Measurements from ENCODE around the gene VGLL4. TPM values are rescaled to one million over a fixed set of nuclear protein-coding genes. Genes with fewer than 3 reads are reported as not detected.

Gene VGLL4
- total and polyA plus RNA-seq, 2 donors (not counting 1 experiment from before 2014, with no cell fraction given): 25.8 to 29.0 TPM

GRCh38 chr3:11631820-11632219 lies 11.9 kb downstream of the VGLL4 start:
- intact Hi-C loops (cut with micrococcal nuclease): no loop called here
- peaks cover 0 to 5% of the 10 kb centered on the region in 2 donors for H3K4me1 ChIP-seq (ENCODE audit: control insufficient read depth in 2 of 2, insufficient read depth in 2 of 2, low read length in 2 of 2)
- H3K9me3 Mint-ChIP-seq (ENCODE audit: insufficient read depth): no peaks in the 10 kb centered on the region
- TF ChIP-seq EZH2 (IDR thresholded peaks at IDR 0.05; ENCODE audit: borderline replicate concordance, insufficient read depth, low read depth, low read length, poor library complexity, severe bottlenecking) (no peak), CTCF (IDR thresholded peaks at IDR 0.05) (no peak)
- no peak overlapping the region for H3K4me3 ChIP-seq (ENCODE audit: control extremely low read depth in 1 of 5, extremely low read depth in 1 of 5, insufficient read depth in 1 of 5, low read depth in 2 of 5, low read length in 4 of 5)
- no peak overlapping the region for H2AFZ ChIP-seq (ENCODE audit: insufficient read depth, low read depth, low read length, poor library complexity, severe bottlenecking)
- peaks cover 0 to 1% of the 10 kb centered on the region in 2 experiments for H3K36me3 ChIP-seq (replicated peaks in 1 of 2; ENCODE audit: control extremely low read depth in 1 of 2, control insufficient read depth in 1 of 2, extremely low read depth in 1 of 2, insufficient read depth in 2 of 2, low read length in 1 of 2)
- no peak overlapping the region for H3K9ac ChIP-seq (ENCODE audit: low read length)
- CTCF ChIA-PET: interaction anchor here (1.2 to 1.3 kb wide), 3 partner anchors 9 to 20 kb away, joined by 3 read pairs; no protein-coding TSS in a partner anchor
- H3K27ac Mint-ChIP-seq: no peak overlapping the region
- H3K4me1 Mint-ChIP-seq: peaks cover 38% of the 10 kb centered on the region
- H3K27ac ChIP-seq (ENCODE audit: low read length in 2 of 2): no peak overlapping the region
- POLR2A ChIA-PET: no interaction called here
- 91% methylated on average over 7 of the region's 9 CpGs for WGBS (ENCODE audit: insufficient coverage)
- H3K4me3 Mint-ChIP-seq: no peak overlapping the region
- H3K27me3 ChIP-seq (replicated peaks in 1 of 4; ENCODE audit: control extremely low read depth in 1 of 4, control insufficient read depth in 3 of 4, insufficient read depth in 4 of 4, low read length in 3 of 4): no peaks in the 10 kb centered on the region
- peaks cover 41% of the 10 kb centered on the region for H4K20me1 ChIP-seq (ENCODE audit: control insufficient read depth, insufficient read depth, low read length, poor library complexity, severe bottlenecking)
- H3K9me3 ChIP-seq (ENCODE audit: control extremely low read depth in 1 of 3, control insufficient read depth in 2 of 3, insufficient read depth in 1 of 3, low read length in 2 of 3): no peaks in the 10 kb centered on the region
- peaks cover 98% of the 10 kb centered on the region for H3K79me2 ChIP-seq (ENCODE audit: control insufficient read depth, insufficient read depth, low read length)
- H3K4me2 ChIP-seq (replicated peaks; ENCODE audit: low read depth, low read length, poor library complexity, severe bottlenecking): no peak overlapping the region
- ATAC-seq (ENCODE audit: low read depth) (no peak), DNase-seq (no peak)
- H3K27me3 Mint-ChIP-seq: no peaks in the 10 kb centered on the region

GRCh38 chr3:11629716-11630115 lies 14.0 kb downstream of the VGLL4 start:
- no peak overlapping the region for H3K4me2 ChIP-seq (replicated peaks; ENCODE audit: low read depth, low read length, poor library complexity, severe bottlenecking)
- no peak overlapping the region for H3K27ac ChIP-seq (ENCODE audit: low read length in 2 of 2)
- no peak for ATAC-seq (ENCODE audit: low read depth)
- H2AFZ ChIP-seq (ENCODE audit: insufficient read depth, low read depth, low read length, poor library complexity, severe bottlenecking): no peak overlapping the region
- no peak for DNase-seq
- intact Hi-C loops (cut with micrococcal nuclease): no loop called here
- POLR2A ChIA-PET: interaction anchor here (0.7 kb wide), 1 partner anchor 13 kb away, joined by 9 read pairs; no protein-coding TSS in a partner anchor
- Mint-ChIP-seq H3K27me3 (no peaks in the 10 kb centered on the region), H3K4me1 (peaks cover 50% of the 10 kb centered on the region), H3K9me3 (ENCODE audit: insufficient read depth) (no peaks in the 10 kb centered on the region), H3K27ac (no peak overlapping the region), H3K4me3 (no peak overlapping the region)
- H4K20me1 ChIP-seq (ENCODE audit: control insufficient read depth, insufficient read depth, low read length, poor library complexity, severe bottlenecking): peaks cover 30% of the 10 kb centered on the region
- no peaks in the 10 kb centered on the region for H3K9me3 ChIP-seq (ENCODE audit: control extremely low read depth in 1 of 3, control insufficient read depth in 2 of 3, insufficient read depth in 1 of 3, low read length in 2 of 3)
- peaks cover 1 to 5% of the 10 kb centered on the region in 2 donors for H3K4me1 ChIP-seq (ENCODE audit: control insufficient read depth in 2 of 2, insufficient read depth in 2 of 2, low read length in 2 of 2)
- TF ChIP-seq EZH2 (IDR thresholded peaks at IDR 0.05; ENCODE audit: borderline replicate concordance, insufficient read depth, low read depth, low read length, poor library complexity, severe bottlenecking): no peak
- TF ChIP-seq CTCF (IDR thresholded peaks at IDR 0.05): no peak
- H3K9ac ChIP-seq (ENCODE audit: low read length): no peak overlapping the region
- WGBS (ENCODE audit: insufficient coverage): 75% methylated on average over 1 of the region's 5 CpGs
- no peaks in the 10 kb centered on the region for H3K27me3 ChIP-seq (replicated peaks in 1 of 4; ENCODE audit: control extremely low read depth in 1 of 4, control insufficient read depth in 3 of 4, insufficient read depth in 4 of 4, low read length in 3 of 4)
- H3K79me2 ChIP-seq (ENCODE audit: control insufficient read depth, insufficient read depth, low read length): peaks cover 97% of the 10 kb centered on the region
- CTCF ChIA-PET: interaction anchor here (0.7 kb wide), 2 partner anchors 64 to 190 kb away, joined by 3 to 4 read pairs; no protein-coding TSS in a partner anchor
- H3K4me3 ChIP-seq (ENCODE audit: control extremely low read depth in 1 of 5, extremely low read depth in 1 of 5, insufficient read depth in 1 of 5, low read depth in 2 of 5, low read length in 4 of 5): no peak overlapping the region
- H3K36me3 ChIP-seq (replicated peaks in 1 of 2; ENCODE audit: control extremely low read depth in 1 of 2, control insufficient read depth in 1 of 2, extremely low read depth in 1 of 2, insufficient read depth in 2 of 2, low read length in 1 of 2): peaks cover 1 to 3% of the 10 kb centered on the region in 2 experiments

Data from B cell (primary cell).